ENCODE data around the gene PLEKHG4.

DNA sequence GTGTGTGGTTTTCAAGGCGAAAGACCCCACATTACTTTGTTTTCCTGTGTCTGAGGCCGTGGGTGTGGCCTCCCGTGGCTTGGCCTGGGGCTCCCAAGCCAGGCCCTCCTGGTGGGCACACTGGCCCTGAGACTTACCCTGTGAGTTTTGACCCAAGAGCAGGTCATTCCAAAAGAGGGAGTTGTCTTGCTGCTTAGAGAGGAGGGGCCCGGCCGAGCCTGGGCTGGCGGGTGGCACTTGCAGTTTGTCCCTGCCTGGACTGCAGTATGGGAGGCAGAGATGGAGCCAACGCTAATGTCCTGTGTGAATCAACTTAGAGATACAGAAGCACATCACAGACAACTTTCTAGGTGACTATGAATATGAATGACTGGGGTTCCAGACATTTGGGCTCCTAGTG lies 22.7 kb downstream of the PLEKHG4 start:
- TF ChIP-seq, protein P1, sequence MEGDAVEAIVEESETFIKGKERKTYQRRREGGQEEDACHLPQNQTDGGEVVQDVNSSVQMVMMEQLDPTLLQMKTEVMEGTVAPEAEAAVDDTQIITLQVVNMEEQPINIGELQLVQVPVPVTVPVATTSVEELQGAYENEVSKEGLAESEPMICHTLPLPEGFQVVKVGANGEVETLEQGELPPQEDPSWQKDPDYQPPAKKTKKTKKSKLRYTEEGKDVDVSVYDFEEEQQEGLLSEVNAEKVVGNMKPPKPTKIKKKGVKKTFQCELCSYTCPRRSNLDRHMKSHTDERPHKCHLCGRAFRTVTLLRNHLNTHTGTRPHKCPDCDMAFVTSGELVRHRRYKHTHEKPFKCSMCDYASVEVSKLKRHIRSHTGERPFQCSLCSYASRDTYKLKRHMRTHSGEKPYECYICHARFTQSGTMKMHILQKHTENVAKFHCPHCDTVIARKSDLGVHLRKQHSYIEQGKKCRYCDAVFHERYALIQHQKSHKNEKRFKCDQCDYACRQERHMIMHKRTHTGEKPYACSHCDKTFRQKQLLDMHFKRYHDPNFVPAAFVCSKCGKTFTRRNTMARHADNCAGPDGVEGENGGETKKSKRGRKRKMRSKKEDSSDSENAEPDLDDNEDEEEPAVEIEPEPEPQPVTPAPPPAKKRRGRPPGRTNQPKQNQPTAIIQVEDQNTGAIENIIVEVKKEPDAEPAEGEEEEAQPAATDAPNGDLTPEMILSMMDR (IDR thresholded peaks at IDR 0.05 in 2 of 3, conservative IDR thresholded peaks at IDR 0.05 in 1 of 3; ENCODE audit: control insufficient read depth in 2 of 3, extremely low read depth in 1 of 3, insufficient read depth in 1 of 3, low read depth in 3 of 3, low read length in 3 of 3): no peak
- no peak for TF ChIP-seq RELA (IDR thresholded peaks at IDR 0.05; ENCODE audit: borderline replicate concordance, partially characterized antibody)
- TF ChIP-seq JUND (IDR thresholded peaks at IDR 0.05; ENCODE audit: low read depth, low read length): no peak
- no peak for TF ChIP-seq NR2C1 (IDR thresholded peaks at IDR 0.05)
- no peak for TF ChIP-seq CHD4 (IDR thresholded peaks at IDR 0.05)
